Stimulated activated CD4-positive, alpha-beta T cell treated with anti-CD3 and anti-CD28 coated beads, Interleukin-2, amount 100 ng/mL, for 4 hours (primary cell): ENCODE measurements around the gene THADA.

ENCODE experiments used
- DNase-seq: peaks from one replicate; pipeline ENCODE4 v3.0.0-alpha.2; 2020; ENCODE audit warnings: low read depth

Gene THADA

GRCh38 chr2:43349904-43350303 lies 245.9 kb downstream of the THADA start:
- no peak for DNase-seq

- DNase-seq: no peak
These were observed 246.8 kb downstream of the THADA start for GRCh38 chr2:43348908-43349661.

- DNase-seq: no peak
These were observed 248.1 kb downstream of the THADA start for GRCh38 chr2:43347746-43348145.

DNA sequence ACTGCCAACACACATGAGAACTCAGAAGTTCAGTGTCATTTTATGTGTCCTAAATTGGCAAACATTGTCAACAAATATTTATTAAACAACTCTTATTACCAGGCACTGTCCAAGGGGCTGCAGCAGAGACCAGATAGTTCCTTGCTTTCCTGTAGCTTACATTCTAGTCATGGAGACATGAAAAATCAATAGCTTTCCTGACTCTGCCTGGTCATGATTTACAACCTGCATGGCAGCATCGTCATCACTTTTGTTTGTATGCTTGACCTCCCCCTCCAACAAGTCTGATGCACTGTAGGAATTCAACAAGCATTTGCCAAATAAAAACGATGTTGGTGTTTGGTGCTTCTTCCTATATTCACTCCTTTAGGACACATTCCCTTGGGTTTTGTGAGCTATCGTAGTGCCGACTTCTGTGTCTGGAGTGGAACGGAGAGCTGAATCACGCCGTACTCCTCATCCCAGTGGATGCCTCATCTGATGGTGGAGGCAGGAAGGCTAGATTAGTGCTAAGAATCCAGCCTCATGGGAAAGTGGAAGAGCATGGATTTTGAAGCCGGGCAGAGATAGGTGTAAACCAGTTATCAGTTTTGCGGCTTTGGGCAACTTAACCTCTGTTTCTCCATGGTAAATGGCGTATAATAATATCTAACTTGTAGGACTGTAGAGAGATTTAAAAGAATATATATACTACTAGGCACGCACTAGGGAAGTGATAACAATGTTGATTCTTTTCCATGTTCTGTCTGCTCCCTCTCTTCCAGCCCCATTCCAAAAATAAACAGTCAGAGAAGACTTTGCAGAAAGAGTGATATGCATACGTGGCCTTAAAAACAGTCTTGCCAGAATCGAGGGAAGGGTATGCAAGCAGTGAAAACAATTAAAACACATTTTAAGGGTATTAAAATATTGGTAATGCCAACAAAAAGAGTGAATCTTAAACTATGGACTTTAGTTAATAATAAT lies 249.0 kb downstream of the THADA start:
- no peak for DNase-seq

- no peak for DNase-seq
These were observed 250.0 kb downstream of the THADA start for GRCh38 chr2:43345872-43346271.

DNA sequence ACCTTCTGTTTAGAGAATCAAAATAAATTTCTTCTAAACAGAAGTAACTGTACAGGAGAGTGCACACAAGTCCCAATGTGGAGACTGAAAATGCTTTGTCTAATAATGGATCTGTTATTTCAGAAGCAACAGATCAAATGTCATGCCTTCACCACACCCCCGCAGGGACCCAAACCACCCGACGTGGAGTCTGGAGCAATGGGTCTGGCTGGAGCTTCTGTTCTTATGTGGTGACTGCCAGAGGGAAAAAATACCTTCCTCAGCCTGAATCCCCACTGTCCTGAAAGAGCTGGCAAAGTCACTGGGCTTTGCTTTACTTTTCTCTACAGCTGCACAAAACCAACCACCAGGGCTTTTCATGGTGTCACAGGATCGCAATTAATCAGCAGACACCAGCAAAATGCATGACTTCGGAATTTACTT lies 250.4 kb downstream of the THADA start:
- no peak for DNase-seq

DNA sequence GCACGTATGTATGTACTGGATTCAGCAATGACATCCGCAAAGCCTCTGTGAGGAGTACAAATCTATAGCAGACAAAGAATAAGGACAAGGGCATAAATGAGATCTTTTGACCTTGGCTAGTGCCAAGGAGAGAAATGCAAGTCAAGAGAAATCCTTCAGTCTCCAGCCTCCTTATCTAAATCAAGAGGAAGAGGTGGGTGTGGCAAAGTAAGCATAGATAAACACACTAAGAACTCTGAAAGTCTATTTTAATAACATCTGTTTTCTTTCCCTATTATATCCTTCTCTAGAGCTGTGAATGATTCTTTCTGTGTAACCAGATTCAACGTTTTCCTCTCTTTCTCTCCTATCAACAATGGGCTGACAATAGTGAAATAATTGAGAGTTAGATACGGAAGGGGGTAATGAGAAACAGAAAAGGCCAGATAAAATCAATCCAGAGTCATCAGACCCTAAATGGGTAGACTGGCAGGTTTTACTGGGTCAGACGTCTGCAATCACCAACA lies 250.9 kb downstream of the THADA start:
- DNase-seq: no peak

- no peak for DNase-seq
These were observed 252.1 kb downstream of the THADA start for GRCh38 chr2:43343573-43344304.

DNA sequence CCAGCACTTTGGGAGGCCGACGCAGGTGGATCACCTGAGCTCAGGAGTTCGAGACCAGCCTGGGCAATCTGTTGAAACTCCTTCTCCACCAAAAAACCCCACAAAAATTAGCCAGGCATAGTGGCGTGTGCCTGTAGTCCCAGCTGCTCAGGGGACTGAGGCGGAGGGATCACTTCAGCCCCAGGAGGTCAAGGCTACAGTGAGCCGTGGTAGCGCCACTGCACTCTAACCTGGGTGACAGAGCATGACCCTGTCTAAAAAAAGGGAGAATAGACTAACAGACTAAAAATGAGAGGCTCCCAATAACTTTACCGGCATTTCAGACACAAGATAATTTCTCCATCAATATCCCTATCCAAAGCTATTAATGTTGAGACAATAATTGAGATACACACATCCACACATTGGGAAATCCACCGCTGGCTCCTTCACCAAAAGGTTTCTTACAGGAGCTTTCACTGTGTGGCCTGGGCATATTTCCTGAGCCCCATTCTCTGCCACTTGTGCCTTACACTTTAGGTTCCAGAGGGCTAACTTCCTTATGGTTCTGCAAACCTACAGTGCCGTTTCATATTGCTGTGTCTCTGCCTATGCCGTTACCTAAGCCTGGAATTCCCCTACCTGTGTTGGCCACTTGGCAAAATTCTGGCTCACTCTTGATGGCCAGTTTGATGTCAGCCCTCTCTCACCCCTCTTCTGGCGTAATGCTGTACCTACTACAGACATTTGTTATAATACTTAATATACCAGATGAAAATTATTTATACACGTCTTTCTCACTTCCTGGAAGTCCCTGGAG lies 253.7 kb downstream of the THADA start:
- no peak for DNase-seq

DNA sequence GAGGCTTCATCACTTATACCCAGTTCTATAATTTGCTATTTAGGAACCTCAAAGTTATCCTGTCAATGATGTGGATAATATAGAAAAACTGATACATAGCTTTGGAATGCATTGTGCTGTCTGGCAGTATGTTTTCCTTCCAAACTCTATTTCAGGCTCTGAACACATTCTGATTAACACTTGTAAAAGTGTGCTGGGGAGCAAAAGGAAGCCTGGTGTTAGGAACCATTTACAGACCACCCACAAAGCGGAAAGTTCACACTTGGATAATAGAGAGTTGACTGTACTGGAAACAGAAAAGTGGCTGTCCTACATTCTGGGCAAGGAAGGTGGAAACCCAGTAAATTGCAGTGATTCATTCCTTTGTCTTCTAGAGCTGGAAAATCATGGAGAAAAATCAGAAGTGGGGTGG lies 254.9 kb downstream of the THADA start:
- no peak for DNase-seq

DNA sequence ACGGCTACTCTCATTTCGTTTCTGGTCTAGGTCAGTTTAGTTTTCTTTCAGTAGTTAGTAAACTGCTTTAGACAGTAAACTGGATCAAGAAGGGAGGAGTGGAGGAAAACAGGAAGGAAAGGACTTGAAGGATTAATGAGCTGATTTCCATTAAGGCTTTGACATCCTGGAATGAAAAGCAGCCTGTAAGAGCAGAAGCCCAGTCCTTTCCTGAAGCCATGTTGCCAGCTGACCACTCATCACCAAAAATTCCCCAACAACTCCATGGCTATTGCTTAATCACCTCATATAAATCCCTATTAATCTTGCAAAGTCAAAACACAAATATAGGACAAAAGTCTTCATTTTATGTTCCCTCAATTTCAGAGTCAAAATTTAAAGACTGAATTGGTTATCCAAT lies 255.8 kb downstream of the THADA start:
- DNase-seq: no peak

DNA sequence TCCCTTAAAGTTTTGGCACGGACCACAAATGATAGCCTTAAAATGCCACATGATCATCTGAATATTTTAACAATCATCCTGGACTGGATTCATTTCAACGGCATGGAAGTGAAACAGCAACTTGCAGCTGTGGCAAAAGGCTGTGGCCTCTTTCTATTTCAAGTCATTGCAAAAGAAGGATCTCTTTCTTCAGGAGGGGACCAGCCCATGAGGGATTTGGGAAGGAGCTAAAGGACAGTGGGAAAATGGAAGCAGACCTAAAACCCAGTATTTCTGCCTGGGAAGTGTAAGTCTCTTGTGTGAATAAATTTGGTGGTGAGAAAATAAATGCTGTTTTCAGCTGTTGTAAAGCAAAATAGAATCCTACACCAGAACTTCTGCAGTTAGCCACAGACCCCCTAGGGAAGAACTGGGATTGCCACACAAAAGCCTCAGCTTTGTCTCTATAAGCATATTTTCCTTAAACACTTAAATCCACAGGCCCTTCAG lies 262.1 kb downstream of the THADA start:
- no peak for DNase-seq

DNA sequence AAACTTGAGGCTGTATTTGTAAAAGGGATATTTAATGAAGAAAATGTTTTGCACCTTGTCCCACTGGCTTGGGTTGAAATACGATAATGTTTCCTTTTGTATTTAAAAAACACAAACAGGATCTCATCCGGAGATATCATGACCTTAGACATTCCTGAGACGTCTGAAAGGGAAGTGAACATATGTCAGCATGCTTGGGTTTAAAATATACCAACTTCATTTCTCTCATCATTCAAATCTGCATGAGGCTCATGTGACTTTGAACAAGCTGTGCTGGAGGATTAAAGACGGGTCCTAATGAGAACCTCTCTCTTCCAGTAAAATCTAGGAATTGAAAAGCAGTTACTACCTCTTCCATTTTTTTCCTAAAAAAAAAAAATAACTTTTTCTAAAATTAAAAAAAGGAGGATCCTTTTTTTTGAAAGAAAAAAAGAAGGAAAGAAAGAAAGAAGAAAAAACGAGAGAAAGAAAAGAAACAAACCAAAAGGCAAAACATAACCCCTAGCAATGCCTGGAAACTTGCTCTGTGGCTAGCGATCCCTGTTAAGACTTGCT lies 262.7 kb downstream of the THADA start:
- no peak for DNase-seq

GRCh38 chr2:43332653-43333052 lies 263.2 kb downstream of the THADA start:
- no peak for DNase-seq

DNA sequence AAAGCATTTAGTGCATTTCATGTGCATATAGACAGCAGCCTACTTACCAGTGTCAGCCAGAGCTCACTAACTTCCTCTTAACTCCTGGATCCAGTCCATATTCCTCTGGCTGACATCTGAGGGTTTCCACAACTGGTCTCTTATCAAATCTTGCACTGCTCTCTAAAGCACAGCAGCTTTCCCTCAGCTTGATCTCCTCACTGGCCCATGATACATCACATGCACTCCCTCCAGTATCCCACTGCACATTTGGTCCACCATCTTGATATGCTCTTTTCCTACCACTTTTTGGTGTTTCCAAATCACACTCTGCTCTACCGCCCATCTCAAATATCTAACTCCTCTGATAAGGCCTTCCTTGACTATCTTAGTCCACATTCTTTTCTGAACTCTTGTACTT lies 264.4 kb downstream of the THADA start:
- DNase-seq: no peak

GRCh38 chr2:43329637-43330036 lies 266.2 kb downstream of the THADA start:
- no peak for DNase-seq

DNA sequence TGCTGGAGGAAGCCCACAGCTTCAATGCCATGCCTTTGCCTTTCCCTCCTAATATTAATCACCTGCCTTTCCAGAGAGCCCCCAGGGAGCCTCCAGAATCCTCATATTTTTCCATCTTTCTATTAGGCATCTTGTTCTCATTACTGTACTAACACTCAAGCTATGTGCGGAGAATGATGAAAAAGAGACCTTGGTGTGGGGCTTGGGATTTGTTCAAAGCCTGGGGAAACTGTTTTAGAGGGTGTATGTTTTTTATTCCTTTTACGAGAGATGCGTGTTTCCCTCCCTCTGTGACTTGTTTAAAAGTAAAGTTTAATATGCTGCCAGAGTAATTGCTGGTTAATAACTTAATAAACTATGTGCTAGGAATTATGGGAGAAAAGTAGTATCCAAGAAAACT lies 267.0 kb downstream of the THADA start:
- no peak for DNase-seq

GRCh38 chr2:43328133-43328532 lies 267.7 kb downstream of the THADA start:
- DNase-seq: no peak

DNA sequence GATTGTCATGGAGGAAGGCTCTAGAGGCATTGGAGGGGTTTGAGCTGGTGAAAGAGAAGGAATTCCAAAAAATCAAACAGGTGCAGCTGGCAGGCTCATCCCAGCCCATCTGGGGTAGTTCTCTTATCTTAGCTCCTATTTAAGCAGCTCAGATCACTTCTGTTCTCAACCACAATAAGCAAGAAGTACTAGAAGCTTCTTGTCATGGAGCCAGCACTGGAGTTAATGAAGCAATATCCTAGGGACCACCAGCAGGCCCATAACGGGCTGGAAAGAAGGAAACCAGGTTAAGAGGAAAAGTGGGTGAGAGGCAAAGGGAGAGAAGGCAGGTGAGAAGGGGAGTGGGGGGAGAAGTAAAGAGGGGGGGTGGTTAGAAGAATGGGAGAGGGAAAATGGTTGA lies 268.7 kb downstream of the THADA start:
- DNase-seq: no peak

DNA sequence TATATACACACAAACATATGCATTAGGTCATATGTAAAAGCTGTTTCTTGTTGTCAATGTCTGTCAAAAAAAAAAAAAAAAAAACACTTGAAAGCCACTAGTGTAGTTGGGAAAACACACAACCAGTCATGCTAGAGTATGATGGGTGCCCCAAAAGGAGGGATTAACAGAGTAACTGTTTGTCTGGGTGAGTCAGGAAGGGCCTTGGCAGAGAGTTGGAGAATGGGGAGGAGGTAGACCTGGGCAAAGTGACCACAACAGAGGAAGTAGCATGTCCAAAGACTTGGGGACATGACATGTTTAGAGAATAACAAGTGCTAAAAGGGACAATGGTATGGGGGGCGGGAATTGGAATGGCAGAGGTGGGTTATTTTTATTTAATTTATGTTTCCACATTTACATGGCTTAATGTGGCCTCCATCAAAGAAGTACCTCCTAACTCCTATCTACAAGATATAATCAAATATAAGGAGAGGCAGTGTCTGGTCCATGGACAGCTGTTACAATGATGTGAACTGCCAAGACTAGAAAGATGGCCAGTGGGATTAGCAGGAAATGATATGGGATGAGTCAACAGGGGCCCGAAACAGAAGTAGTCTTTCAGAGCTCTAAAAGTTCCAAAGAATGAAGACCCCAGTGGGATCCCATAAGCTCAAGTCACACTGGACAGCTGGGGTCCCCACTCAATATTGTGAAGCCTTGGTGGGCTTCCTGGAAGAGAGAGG lies 269.6 kb downstream of the THADA start:
- no peak for DNase-seq
